ENCODE data around the gene ANKUB1. TPM values are rescaled to one million over a fixed set of nuclear protein-coding genes. Genes with fewer than 3 reads are reported as not detected.

ANKUB1 gene
- polyA plus RNA-seq, 3 donors = 0.05 TPM; not detected in 2

DNA sequence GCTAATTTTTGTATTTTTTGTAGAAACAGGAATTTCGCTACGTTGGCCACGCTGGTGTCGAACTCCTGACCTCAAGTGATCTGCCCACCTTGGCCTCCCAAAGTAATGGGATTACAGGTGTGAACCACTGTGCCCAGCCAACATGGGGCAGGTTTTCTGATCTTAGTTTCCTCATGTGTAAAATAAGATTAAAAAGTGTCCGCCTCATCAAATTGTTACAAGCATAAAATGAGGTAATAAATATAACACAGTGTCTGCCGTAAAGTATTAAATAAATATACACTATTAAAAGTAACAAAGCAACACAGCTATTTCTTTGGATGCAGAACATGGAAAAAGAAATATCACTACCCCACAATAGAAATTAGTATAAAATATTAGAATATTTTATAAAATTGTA lies 23.6 kb downstream of the ANKUB1 start:
- Histone ChIP-seq H3K9ac (ENCODE audit: insufficient read depth, low read length, poor library complexity, severe bottlenecking) (no peak overlapping the region), H3K4me1 (ENCODE audit: control insufficient read depth in 1 of 2, insufficient read depth in 2 of 2, low read length in 2 of 2) (no peaks in the 10 kb centered on the region), H4K20me1 (ENCODE audit: insufficient read depth, low read length) (no peaks in the 10 kb centered on the region), H3K27ac (ENCODE audit: low read depth in 1 of 2, low read length in 2 of 2) (no peak overlapping the region), H2AFZ (ENCODE audit: insufficient read depth, low read depth, low read length, poor library complexity, severe bottlenecking) (no peak overlapping the region), H3K27me3 (ENCODE audit: control insufficient read depth in 2 of 2, insufficient read depth in 2 of 2, low read length in 2 of 2) (peaks cover 2 to 4% of the 10 kb centered on the region in 2 donors), H3K79me2 (ENCODE audit: insufficient read depth, low read length) (no peaks in the 10 kb centered on the region), H3K9me3 (replicated peaks in 1 of 2; ENCODE audit: control insufficient read depth in 1 of 2, insufficient read depth in 1 of 2, low read length in 2 of 2) (no peaks in the 10 kb centered on the region), H3K4me2 (replicated peaks; ENCODE audit: extremely low read depth, low read length, poor library complexity, severe bottlenecking) (no peak overlapping the region), H3K36me3 (replicated peaks in 1 of 2; ENCODE audit: control insufficient read depth in 1 of 2, insufficient read depth in 2 of 2, low read length in 2 of 2) (no peaks in the 10 kb centered on the region), H3K4me3 (replicated peaks in 1 of 3; ENCODE audit: low read depth in 2 of 3, low read length in 3 of 3) (no peak overlapping the region)
- 98% methylated on average over 4 of the region's 6 CpGs for WGBS (ENCODE audit: insufficient coverage)
- no peak overlapping the region for H3K27ac Mint-ChIP-seq
- intact Hi-C loops (cut with micrococcal nuclease) = no loop called here
- peaks cover 1 to 9% (median 7%) of the 10 kb centered on the region in 3 donors for H3K27me3 Mint-ChIP-seq (ENCODE audit: low read depth in 3 of 3)
- H3K36me3 Mint-ChIP-seq = no peaks in the 10 kb centered on the region
- H3K9me3 Mint-ChIP-seq = no peaks in the 10 kb centered on the region
- H3K4me3 Mint-ChIP-seq = no peak overlapping the region
- no peaks in the 10 kb centered on the region for H3K4me1 Mint-ChIP-seq
- TF ChIP-seq, protein P1, sequence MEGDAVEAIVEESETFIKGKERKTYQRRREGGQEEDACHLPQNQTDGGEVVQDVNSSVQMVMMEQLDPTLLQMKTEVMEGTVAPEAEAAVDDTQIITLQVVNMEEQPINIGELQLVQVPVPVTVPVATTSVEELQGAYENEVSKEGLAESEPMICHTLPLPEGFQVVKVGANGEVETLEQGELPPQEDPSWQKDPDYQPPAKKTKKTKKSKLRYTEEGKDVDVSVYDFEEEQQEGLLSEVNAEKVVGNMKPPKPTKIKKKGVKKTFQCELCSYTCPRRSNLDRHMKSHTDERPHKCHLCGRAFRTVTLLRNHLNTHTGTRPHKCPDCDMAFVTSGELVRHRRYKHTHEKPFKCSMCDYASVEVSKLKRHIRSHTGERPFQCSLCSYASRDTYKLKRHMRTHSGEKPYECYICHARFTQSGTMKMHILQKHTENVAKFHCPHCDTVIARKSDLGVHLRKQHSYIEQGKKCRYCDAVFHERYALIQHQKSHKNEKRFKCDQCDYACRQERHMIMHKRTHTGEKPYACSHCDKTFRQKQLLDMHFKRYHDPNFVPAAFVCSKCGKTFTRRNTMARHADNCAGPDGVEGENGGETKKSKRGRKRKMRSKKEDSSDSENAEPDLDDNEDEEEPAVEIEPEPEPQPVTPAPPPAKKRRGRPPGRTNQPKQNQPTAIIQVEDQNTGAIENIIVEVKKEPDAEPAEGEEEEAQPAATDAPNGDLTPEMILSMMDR (IDR thresholded peaks at IDR 0.05) = no peak
- DNase-seq = no peak

DNA sequence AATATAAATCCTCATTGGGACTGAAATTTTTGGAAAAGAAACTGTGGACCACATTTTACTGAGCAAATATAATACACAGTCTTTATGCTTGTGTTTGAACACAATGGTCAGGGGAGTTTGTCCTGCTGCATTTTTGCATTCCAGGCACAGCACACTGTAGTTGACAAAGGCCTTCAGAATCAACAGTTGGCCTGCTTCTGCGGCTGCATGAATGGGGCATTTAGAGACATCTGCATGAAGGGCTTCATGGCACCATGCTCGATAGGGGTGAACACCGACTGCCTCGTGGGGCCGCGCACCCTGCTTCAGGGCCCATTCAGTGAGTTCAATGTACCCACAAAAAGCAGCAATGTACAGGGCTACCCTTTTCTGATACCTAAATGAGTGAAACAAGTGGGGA lies 24.6 kb downstream of the ANKUB1 start:
- no peak for DNase-seq
- H3K36me3 Mint-ChIP-seq = no peaks in the 10 kb centered on the region
- TF ChIP-seq, protein P1 (IDR thresholded peaks at IDR 0.05) = no peak
- Histone ChIP-seq H3K27ac (ENCODE audit: low read depth in 1 of 2, low read length in 2 of 2) (no peak overlapping the region), H3K4me2 (replicated peaks; ENCODE audit: extremely low read depth, low read length, poor library complexity, severe bottlenecking) (no peak overlapping the region), H3K27me3 (ENCODE audit: control insufficient read depth in 2 of 2, insufficient read depth in 2 of 2, low read length in 2 of 2) (peaks cover 6 to 14% of the 10 kb centered on the region in 2 donors), H4K20me1 (ENCODE audit: insufficient read depth, low read length) (no peaks in the 10 kb centered on the region), H3K9ac (ENCODE audit: insufficient read depth, low read length, poor library complexity, severe bottlenecking) (no peak overlapping the region), H2AFZ (ENCODE audit: insufficient read depth, low read depth, low read length, poor library complexity, severe bottlenecking) (no peak overlapping the region), H3K36me3 (replicated peaks in 1 of 2; ENCODE audit: control insufficient read depth in 1 of 2, insufficient read depth in 2 of 2, low read length in 2 of 2) (no peaks in the 10 kb centered on the region), H3K79me2 (ENCODE audit: insufficient read depth, low read length) (no peaks in the 10 kb centered on the region), H3K9me3 (replicated peaks in 1 of 2; ENCODE audit: control insufficient read depth in 1 of 2, insufficient read depth in 1 of 2, low read length in 2 of 2) (no peaks in the 10 kb centered on the region), H3K4me3 (replicated peaks in 1 of 3; ENCODE audit: low read depth in 2 of 3, low read length in 3 of 3) (no peak overlapping the region), H3K4me1 (ENCODE audit: control insufficient read depth in 1 of 2, insufficient read depth in 2 of 2, low read length in 2 of 2) (no peaks in the 10 kb centered on the region)
- WGBS (ENCODE audit: insufficient coverage) = 100% methylated on average over 3 of the region's 6 CpGs
- H3K27ac Mint-ChIP-seq = no peak overlapping the region
- no peak overlapping the region for H3K4me3 Mint-ChIP-seq
- H3K27me3 Mint-ChIP-seq (ENCODE audit: low read depth in 3 of 3) = peaks cover 1 to 9% (median 7%) of the 10 kb centered on the region in 3 donors
- H3K9me3 Mint-ChIP-seq = no peaks in the 10 kb centered on the region
- no peaks in the 10 kb centered on the region for H3K4me1 Mint-ChIP-seq
- intact Hi-C loops (cut with micrococcal nuclease) = no loop called here

Measured in CD14-positive monocyte (primary cell).